GM21786 (cell line): ENCODE results near the gene SMAP1.

ENCODE experiments used
- ATAC-seq: cut with Tn5 transposase; IDR thresholded peaks from one replicate; pipeline ENCODE4 v1.9.1; 2021; ENCODE audit not compliant: unreplicated experiment

Gene SMAP1

GRCh38 chr6:70680396-70680795, 12.7 kb downstream of the SMAP1 start:
- no peak for ATAC-seq

- no peak for ATAC-seq
Observed at GRCh38 chr6:70684794-70685493, 17.3 kb downstream of the SMAP1 start.

GRCh38 chr6:70685494-70686180, 18.0 kb downstream of the SMAP1 start:
- ATAC-seq = no peak

GRCh38 chr6:70686548-70687133, 19.0 kb downstream of the SMAP1 start:
- ATAC-seq = peak; percentile 72

- no peak for ATAC-seq
Observed at GRCh38 chr6:70693887-70694286, 26.2 kb downstream of the SMAP1 start.

- ATAC-seq = no peak
Observed at GRCh38 chr6:70694371-70694770, 26.7 kb downstream of the SMAP1 start.

GRCh38 chr6:70700922-70701876, 33.5 kb downstream of the SMAP1 start:
- no peak for ATAC-seq

- no peak for ATAC-seq
Observed at GRCh38 chr6:70705772-70706171, 38.1 kb downstream of the SMAP1 start.

GRCh38 chr6:70706491-70707123, 38.9 kb downstream of the SMAP1 start:
- ATAC-seq = no peak

- ATAC-seq = no peak
Observed at GRCh38 chr6:70707893-70708292, 40.2 kb downstream of the SMAP1 start.

- no peak for ATAC-seq
Observed at GRCh38 chr6:70708448-70708847, 40.8 kb downstream of the SMAP1 start.

GRCh38 chr6:70709826-70710225, 42.1 kb downstream of the SMAP1 start:
- ATAC-seq = no peak

GRCh38 chr6:70714716-70715257, 47.1 kb downstream of the SMAP1 start:
- no peak for ATAC-seq

- ATAC-seq = peak; percentile 40
Observed at GRCh38 chr6:70717038-70717801, 49.5 kb downstream of the SMAP1 start.

- no peak for ATAC-seq
Observed at GRCh38 chr6:70724524-70724923, 56.8 kb downstream of the SMAP1 start.

GRCh38 chr6:70725817-70726415, 58.2 kb downstream of the SMAP1 start:
- no peak for ATAC-seq

- no peak for ATAC-seq
Observed at GRCh38 chr6:70734381-70734780, 66.7 kb downstream of the SMAP1 start.

GRCh38 chr6:70734979-70735378, 67.3 kb downstream of the SMAP1 start:
- no peak for ATAC-seq

GRCh38 chr6:70735513-70735912, 67.8 kb downstream of the SMAP1 start:
- ATAC-seq = no peak
